Heart left ventricle (tissue), 13 donors: ENCODE measurements around the gene DNAH17.

Experiments used
- POLR2A ChIP-seq, 2 donors: fragments of 450-650 bp; IDR thresholded peaks; one replicate each; pipeline ENCODE4 v1.6.1; 2017; ENCODE audit warnings: antibody characterized with exemption in 2 of 2, mild to moderate bottlenecking in 2 of 2, moderate library complexity in 2 of 2
- TF ChIP-seq, protein P1 (sequence below), 12 donors: fragments of 200-600 bp; sonication (generic) in 4 of 12; IDR thresholded peaks; one replicate each; pipeline versions ENCODE4 v1.5.0 to v1.8.0; 2018 to 2022; ENCODE audit warnings: antibody characterized with exemption in 12 of 12, mild to moderate bottlenecking in 5 of 12
- donor health status: ischemic (EF 13 %, LVEDD 7.1; RV severe dilation, severe dysfunction).
- donor health status: DM: no; HTN: yes; CAD: no.
- donor health status: DM: no; HTN: no; CAD: no.
- donor health status: ischemic (EF 25% LVEDD 6.9; RV normal size, moderate dysfunction).
- donor health status: ischemic (EF 25% LVEDD 5.7; RV mildly dilated, moderate dysfunction).
- donor health status: ischemic (EF 35%, LVEDD 5.7; RV mildly dilated, moderate dysfunction).
- donor health status: nonischemic (EF 11% LVEDD 7.7; RV severe dilation, severe dysfunction).
- donor health status: DM: yes; HTN: yes; CAD: no.
- donor health status: PGD.
- donor health status: ischemic (EF 29% LVEDD 5.4; RV normal size, mild dysfunction).
- donor health status: nonischemic (EF 23%, LVEDD 6.1; RV moderate dilation, normal function).

DNA sequence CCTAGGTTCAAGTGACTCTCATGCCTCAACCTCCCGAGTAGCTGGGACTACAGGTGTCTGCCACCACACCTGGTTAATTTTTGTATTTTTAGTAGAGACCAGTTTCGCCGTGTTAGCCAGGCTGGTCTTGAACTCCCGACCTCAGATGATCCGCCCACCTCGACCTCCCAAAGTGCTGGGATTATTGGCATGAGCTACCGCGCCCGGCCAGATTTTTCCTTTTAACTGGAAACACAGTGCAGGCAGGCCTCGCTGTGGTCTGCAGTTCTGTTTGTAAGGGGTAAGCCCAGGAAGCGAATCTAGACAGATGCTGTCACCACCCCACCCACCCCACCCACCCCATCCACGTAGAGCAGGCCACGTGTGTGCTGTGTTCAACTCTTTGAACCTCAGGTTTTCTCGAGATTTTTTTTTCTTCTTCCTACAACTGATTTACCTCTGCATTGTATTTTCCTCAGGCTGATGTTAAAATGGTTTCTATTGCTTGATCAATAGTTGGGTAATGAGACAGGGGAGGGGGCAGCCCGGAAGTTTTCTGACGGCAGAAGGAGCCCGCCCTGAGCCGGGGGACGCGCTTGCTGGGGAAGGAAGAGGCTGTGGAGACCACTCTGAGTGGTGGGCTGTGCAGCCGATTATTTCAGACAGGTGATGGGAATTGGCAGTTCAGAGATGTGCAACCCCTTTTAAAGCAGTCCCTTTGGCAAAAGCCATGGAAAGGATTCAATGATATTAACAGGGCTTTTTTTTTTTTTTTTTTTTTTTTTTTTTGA is 72.9 kb downstream of the DNAH17 start:
- TF ChIP-seq, protein P1, sequence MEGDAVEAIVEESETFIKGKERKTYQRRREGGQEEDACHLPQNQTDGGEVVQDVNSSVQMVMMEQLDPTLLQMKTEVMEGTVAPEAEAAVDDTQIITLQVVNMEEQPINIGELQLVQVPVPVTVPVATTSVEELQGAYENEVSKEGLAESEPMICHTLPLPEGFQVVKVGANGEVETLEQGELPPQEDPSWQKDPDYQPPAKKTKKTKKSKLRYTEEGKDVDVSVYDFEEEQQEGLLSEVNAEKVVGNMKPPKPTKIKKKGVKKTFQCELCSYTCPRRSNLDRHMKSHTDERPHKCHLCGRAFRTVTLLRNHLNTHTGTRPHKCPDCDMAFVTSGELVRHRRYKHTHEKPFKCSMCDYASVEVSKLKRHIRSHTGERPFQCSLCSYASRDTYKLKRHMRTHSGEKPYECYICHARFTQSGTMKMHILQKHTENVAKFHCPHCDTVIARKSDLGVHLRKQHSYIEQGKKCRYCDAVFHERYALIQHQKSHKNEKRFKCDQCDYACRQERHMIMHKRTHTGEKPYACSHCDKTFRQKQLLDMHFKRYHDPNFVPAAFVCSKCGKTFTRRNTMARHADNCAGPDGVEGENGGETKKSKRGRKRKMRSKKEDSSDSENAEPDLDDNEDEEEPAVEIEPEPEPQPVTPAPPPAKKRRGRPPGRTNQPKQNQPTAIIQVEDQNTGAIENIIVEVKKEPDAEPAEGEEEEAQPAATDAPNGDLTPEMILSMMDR (IDR thresholded peaks at IDR 0.05) = no peak
- no peak for TF ChIP-seq POLR2A (IDR thresholded peaks at IDR 0.05)
